SH-SY5Y (cell line): ENCODE results near the gene ERGIC1.

Source experiments
- GATA2 ChIP-seq: IDR thresholded peaks from 2 replicates; pipeline ENCODE4 v1.6.1; 2011; ENCODE audit warnings: mild to moderate bottlenecking, low read depth, low read length
- GATA3 ChIP-seq: IDR thresholded peaks from 2 replicates; pipeline ENCODE4 v1.6.1; 2011; ENCODE audit warnings: low read depth, mild to moderate bottlenecking, low read length, moderate library complexity

ERGIC1 gene

GRCh38 chr5:172845154-172845553 lies 11.1 kb downstream of the ERGIC1 start:
- no peak for TF ChIP-seq GATA2
- no peak for TF ChIP-seq GATA3

GRCh38 chr5:172845576-172845975 lies 11.5 kb downstream of the ERGIC1 start:
- no peak for TF ChIP-seq GATA3
- no peak for TF ChIP-seq GATA2

GRCh38 chr5:172846249-172846648 lies 12.2 kb downstream of the ERGIC1 start:
- TF ChIP-seq GATA2 (no peak), GATA3 (no peak)

GRCh38 chr5:172846677-172847076 lies 12.6 kb downstream of the ERGIC1 start:
- TF ChIP-seq GATA3 = no peak
- no peak for TF ChIP-seq GATA2

GRCh38 chr5:172848419-172848818 lies 14.4 kb downstream of the ERGIC1 start:
- no peak for TF ChIP-seq GATA3
- no peak for TF ChIP-seq GATA2

- TF ChIP-seq GATA3 (no peak), GATA2 (no peak)
These were observed 15.8 kb downstream of the ERGIC1 start for GRCh38 chr5:172849606-172850453.

GRCh38 chr5:172850454-172850797 lies 16.4 kb downstream of the ERGIC1 start:
- TF ChIP-seq GATA2 (no peak), GATA3 (no peak)

- TF ChIP-seq GATA2 (no peak), GATA3 (no peak)
These were observed 18.7 kb downstream of the ERGIC1 start for GRCh38 chr5:172852490-172853354.

GRCh38 chr5:172853355-172853975 lies 19.4 kb downstream of the ERGIC1 start:
- TF ChIP-seq GATA3 (no peak), GATA2 (no peak)

GRCh38 chr5:172854451-172854871 lies 20.4 kb downstream of the ERGIC1 start:
- TF ChIP-seq GATA2 = no peak
- no peak for TF ChIP-seq GATA3

- TF ChIP-seq GATA3 (no peak), GATA2 (no peak)
These were observed 20.9 kb downstream of the ERGIC1 start for GRCh38 chr5:172854971-172855370.

GRCh38 chr5:172855597-172856292 lies 21.7 kb downstream of the ERGIC1 start:
- TF ChIP-seq GATA2 (no peak), GATA3 (no peak)

GRCh38 chr5:172856336-172856735 lies 22.3 kb downstream of the ERGIC1 start:
- TF ChIP-seq GATA2 (no peak), GATA3 (no peak)

- TF ChIP-seq GATA3 (no peak), GATA2 (no peak)
These were observed 23.9 kb downstream of the ERGIC1 start for GRCh38 chr5:172857982-172858381.
